ENCODE data around the gene CCDC3.

DNA sequence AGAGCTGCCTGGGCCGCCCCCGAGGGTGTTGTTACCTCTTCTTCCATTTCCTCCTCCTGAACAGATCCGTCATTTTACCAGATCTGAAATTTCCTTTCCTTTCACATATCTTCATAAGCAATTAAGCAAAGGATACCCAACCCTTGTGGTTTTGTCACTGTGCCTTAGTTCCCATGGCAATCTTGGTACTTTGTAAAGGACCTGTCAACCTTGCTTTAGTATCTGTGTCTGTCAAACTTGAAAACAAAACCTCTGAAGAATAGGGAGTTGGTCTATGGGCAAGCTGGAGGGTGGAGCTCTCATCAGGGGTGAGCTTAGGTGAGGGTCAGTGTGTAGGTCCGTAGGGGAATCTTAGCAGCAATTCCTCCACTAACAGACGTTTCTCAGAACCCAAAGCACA is 25.4 kb upstream of the CCDC3 start:
- TF ChIP-seq, protein P1, sequence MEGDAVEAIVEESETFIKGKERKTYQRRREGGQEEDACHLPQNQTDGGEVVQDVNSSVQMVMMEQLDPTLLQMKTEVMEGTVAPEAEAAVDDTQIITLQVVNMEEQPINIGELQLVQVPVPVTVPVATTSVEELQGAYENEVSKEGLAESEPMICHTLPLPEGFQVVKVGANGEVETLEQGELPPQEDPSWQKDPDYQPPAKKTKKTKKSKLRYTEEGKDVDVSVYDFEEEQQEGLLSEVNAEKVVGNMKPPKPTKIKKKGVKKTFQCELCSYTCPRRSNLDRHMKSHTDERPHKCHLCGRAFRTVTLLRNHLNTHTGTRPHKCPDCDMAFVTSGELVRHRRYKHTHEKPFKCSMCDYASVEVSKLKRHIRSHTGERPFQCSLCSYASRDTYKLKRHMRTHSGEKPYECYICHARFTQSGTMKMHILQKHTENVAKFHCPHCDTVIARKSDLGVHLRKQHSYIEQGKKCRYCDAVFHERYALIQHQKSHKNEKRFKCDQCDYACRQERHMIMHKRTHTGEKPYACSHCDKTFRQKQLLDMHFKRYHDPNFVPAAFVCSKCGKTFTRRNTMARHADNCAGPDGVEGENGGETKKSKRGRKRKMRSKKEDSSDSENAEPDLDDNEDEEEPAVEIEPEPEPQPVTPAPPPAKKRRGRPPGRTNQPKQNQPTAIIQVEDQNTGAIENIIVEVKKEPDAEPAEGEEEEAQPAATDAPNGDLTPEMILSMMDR (conservative IDR thresholded peaks at IDR 0.05; ENCODE audit: low read depth, low read length) = no peak
- no peak for TF ChIP-seq EZH2 (IDR thresholded peaks at IDR 0.05; ENCODE audit: borderline replicate concordance, low read depth, low read length, poor library complexity, severe bottlenecking)
